Suprapubic skin (tissue), 4 donors: ENCODE measurements around the gene ADM5.

ENCODE experiments used
- POLR2A ChIP-seq, 2 donors: fragments of 450-650 bp; IDR thresholded peaks; one replicate each; pipeline ENCODE4 v1.6.1; 2017; ENCODE audit warnings: antibody characterized with exemption in 2 of 2, mild to moderate bottlenecking in 2 of 2, moderate library complexity in 2 of 2
- POLR2AphosphoS5 ChIP-seq, 3 donors: sonication (generic); formaldehyde crosslinking; IDR thresholded peaks; one replicate each; pipeline ENCODE4 v1.6.1; 2017; ENCODE audit warnings: antibody characterized with exemption in 3 of 3
- TF ChIP-seq, protein P1 (sequence below), 2 donors: fragments of 200-600 bp in 1 of 2; fragments of 450-650 bp in 1 of 2; sonication (generic) in 1 of 2; IDR thresholded peaks; one replicate each; pipeline ENCODE4 v1.5.1; 2016 to 2019; ENCODE audit warnings: antibody characterized with exemption in 2 of 2, mild to moderate bottlenecking in 1 of 2, moderate library complexity in 1 of 2

- TF ChIP-seq, protein P1, sequence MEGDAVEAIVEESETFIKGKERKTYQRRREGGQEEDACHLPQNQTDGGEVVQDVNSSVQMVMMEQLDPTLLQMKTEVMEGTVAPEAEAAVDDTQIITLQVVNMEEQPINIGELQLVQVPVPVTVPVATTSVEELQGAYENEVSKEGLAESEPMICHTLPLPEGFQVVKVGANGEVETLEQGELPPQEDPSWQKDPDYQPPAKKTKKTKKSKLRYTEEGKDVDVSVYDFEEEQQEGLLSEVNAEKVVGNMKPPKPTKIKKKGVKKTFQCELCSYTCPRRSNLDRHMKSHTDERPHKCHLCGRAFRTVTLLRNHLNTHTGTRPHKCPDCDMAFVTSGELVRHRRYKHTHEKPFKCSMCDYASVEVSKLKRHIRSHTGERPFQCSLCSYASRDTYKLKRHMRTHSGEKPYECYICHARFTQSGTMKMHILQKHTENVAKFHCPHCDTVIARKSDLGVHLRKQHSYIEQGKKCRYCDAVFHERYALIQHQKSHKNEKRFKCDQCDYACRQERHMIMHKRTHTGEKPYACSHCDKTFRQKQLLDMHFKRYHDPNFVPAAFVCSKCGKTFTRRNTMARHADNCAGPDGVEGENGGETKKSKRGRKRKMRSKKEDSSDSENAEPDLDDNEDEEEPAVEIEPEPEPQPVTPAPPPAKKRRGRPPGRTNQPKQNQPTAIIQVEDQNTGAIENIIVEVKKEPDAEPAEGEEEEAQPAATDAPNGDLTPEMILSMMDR (IDR thresholded peaks at IDR 0.05), result no peak
- no peak for TF ChIP-seq POLR2AphosphoS5 (IDR thresholded peaks at IDR 0.05)
- no peak for TF ChIP-seq POLR2A (IDR thresholded peaks at IDR 0.05)
Observed at GRCh38 chr19:49713236-49713845, 23.9 kb downstream of the ADM5 start.
